Measurements from ENCODE around the gene ARHGAP24.

- TF ChIP-seq, protein P1, sequence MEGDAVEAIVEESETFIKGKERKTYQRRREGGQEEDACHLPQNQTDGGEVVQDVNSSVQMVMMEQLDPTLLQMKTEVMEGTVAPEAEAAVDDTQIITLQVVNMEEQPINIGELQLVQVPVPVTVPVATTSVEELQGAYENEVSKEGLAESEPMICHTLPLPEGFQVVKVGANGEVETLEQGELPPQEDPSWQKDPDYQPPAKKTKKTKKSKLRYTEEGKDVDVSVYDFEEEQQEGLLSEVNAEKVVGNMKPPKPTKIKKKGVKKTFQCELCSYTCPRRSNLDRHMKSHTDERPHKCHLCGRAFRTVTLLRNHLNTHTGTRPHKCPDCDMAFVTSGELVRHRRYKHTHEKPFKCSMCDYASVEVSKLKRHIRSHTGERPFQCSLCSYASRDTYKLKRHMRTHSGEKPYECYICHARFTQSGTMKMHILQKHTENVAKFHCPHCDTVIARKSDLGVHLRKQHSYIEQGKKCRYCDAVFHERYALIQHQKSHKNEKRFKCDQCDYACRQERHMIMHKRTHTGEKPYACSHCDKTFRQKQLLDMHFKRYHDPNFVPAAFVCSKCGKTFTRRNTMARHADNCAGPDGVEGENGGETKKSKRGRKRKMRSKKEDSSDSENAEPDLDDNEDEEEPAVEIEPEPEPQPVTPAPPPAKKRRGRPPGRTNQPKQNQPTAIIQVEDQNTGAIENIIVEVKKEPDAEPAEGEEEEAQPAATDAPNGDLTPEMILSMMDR (IDR thresholded peaks at IDR 0.05) = no peak
- TF ChIP-seq POLR2A (IDR thresholded peaks at IDR 0.05) = no peak
These were observed 73.9 kb downstream of the ARHGAP24 start for GRCh38 chr4:85548841-85549240.
